Left lung (tissue), 10 donors: ENCODE data around the gene WLS. TPM values are rescaled to one million over a fixed set of nuclear protein-coding genes. Genes with fewer than 3 reads are reported as not detected.
A peak's percentile ranks its signal among the peaks of the same experiment; 100 is the strongest.

Experiments used
- ATAC-seq: fragments of 200-7000 bp; cut with Tn5 transposase; one replicate; pipeline ENCODE4 v1.9.1; 2020; ENCODE audit warnings: moderate library complexity
- DNase-seq, 4 donors: peaks; one replicate each; pipeline ENCODE4 v3.0.0-alpha.2; 2013 to 2020
- H3K27ac ChIP-seq, 2 donors: fragments of 200-600 bp; sonication (generic) in 1 of 2; one replicate each; pipeline versions ENCODE4 v1.5.0 to v1.8.0; 2020 to 2021
- H3K27me3 ChIP-seq, 2 donors: fragments of 200-600 bp; sonication (generic) in 1 of 2; one replicate each; pipeline versions ENCODE4 v1.5.0 to v1.8.0; 2020 to 2021
- H3K36me3 ChIP-seq, 2 donors: fragments of 200-600 bp; sonication (generic) in 1 of 2; one replicate each; pipeline versions ENCODE4 v1.5.0 to v1.8.0; 2020 to 2021
- H3K4me1 ChIP-seq, 2 donors: fragments of 200-600 bp; one replicate each; pipeline ENCODE4 v1.8.0; 2021
- H3K4me3 ChIP-seq, 2 donors: fragments of 200-600 bp; sonication (generic) in 1 of 2; one replicate each; pipeline versions ENCODE4 v1.5.0 to v1.8.0; 2020 to 2021; ENCODE audit warnings: mild to moderate bottlenecking in 1 of 2
- H3K9me3 ChIP-seq, 2 donors: fragments of 200-600 bp; sonication (generic) in 1 of 2; one replicate each; pipeline versions ENCODE4 v1.5.0 to v1.8.0; 2020 to 2021
- CTCF ChIP-seq, 2 donors: fragments of 200-600 bp; sonication (generic) in 1 of 2; IDR thresholded peaks; one replicate each; pipeline versions ENCODE4 v1.5.0 to v1.8.0; 2021; ENCODE audit warnings: antibody characterized with exemption in 2 of 2
- intact Hi-C, 2 donors: fragments of 100-400 bp; cut with DNase I; formaldehyde crosslinking; loops; one replicate each; pipeline versions ENCODE4 v1.11.2 to v1.14.2; 2022
- polyA plus RNA-seq, 6 donors: library from polyadenylated mRNA; unstranded; fragments of 120-200 nt; gene quantifications; one replicate each; pipeline ENCODE4 v1.2.1, GENCODE V29; 2013; ENCODE audit not compliant: insufficient read length in 6 of 6
- total RNA-seq, 2 donors: library from RNA; stranded (reverse); fragmentation: NEBNext Ultra II Directional; extraction: Animal tissue kit (Norgen Biotek cat#: 25700); gene quantifications; one replicate each; pipeline ENCODE4 v1.2.1, GENCODE V29; 2021
- donor health status: DM: no; HTN: yes; CAD: no.
- donor health status: DM: no; HTN: no; CAD: no.

Gene WLS
- total and polyA plus RNA-seq, 8 donors = 85.7 to 176 (median 137) TPM

GRCh38 chr1:68147534-68148171 lies 84.7 kb downstream of the WLS start:
- peaks cover 0 to 41% of the 10 kb centered on the region in 2 donors for H3K36me3 ChIP-seq
- no peak for ATAC-seq

GRCh38 chr1:68145418-68146126 lies 86.8 kb downstream of the WLS start:
- no peak for TF ChIP-seq CTCF (IDR thresholded peaks at IDR 0.05)
- H3K27me3 ChIP-seq = no peaks in the 10 kb centered on the region
- intact Hi-C loops = no loop called here
- peak in 1 of 4 donors; percentile 26 for DNase-seq
- H3K27ac ChIP-seq = peak overlapping the region in 1 of 2 donors; percentile 3
- H3K4me1 ChIP-seq = peaks cover 11 to 13% of the 10 kb centered on the region in 2 donors
- no peak overlapping the region for H3K4me3 ChIP-seq
- peak; percentile 37 for ATAC-seq
- no peaks in the 10 kb centered on the region for H3K9me3 ChIP-seq
- H3K36me3 ChIP-seq = peaks cover 0 to 27% of the 10 kb centered on the region in 2 donors

More at GRCh38 chr1:68147534-68148171, 84.7 kb downstream of the WLS start:
- Histone ChIP-seq H3K4me1 (peaks cover 0 to 7% of the 10 kb centered on the region in 2 donors), H3K9me3 (no peaks in the 10 kb centered on the region), H3K27ac (no peak overlapping the region), H3K4me3 (no peak overlapping the region), H3K27me3 (no peaks in the 10 kb centered on the region)
- intact Hi-C loops = no loop called here
- TF ChIP-seq CTCF (IDR thresholded peaks at IDR 0.05) = no peak
- no peak for DNase-seq

GRCh38 chr1:68144856-68145255 lies 87.5 kb downstream of the WLS start:
- Histone ChIP-seq H3K27ac (no peak overlapping the region), H3K9me3 (no peaks in the 10 kb centered on the region), H3K4me3 (no peak overlapping the region), H3K27me3 (no peaks in the 10 kb centered on the region), H3K4me1 (peaks cover 11 to 13% of the 10 kb centered on the region in 2 donors), H3K36me3 (peaks cover 0 to 24% of the 10 kb centered on the region in 2 donors)
- ATAC-seq = no peak
- intact Hi-C loops = no loop called here
- no peak for DNase-seq
- no peak for TF ChIP-seq CTCF (IDR thresholded peaks at IDR 0.05)

GRCh38 chr1:68143633-68144032 lies 88.7 kb downstream of the WLS start:
- H3K27me3 ChIP-seq = no peaks in the 10 kb centered on the region
- intact Hi-C loops = no loop called here
- no peaks in the 10 kb centered on the region for H3K9me3 ChIP-seq
- H3K36me3 ChIP-seq = peaks cover 0 to 11% of the 10 kb centered on the region in 2 donors
- no peak overlapping the region for H3K4me3 ChIP-seq
- no peak for DNase-seq
- ATAC-seq = no peak
- peaks cover 11 to 13% of the 10 kb centered on the region in 2 donors for H3K4me1 ChIP-seq
- no peak for TF ChIP-seq CTCF (IDR thresholded peaks at IDR 0.05)
- peak overlapping the region in 1 of 2 donors; percentile 3 for H3K27ac ChIP-seq

- Histone ChIP-seq H3K4me3 (no peak overlapping the region), H3K27ac (peak overlapping the region in 1 of 2 donors; percentile 16), H3K27me3 (no peaks in the 10 kb centered on the region), H3K36me3 (no peaks in the 10 kb centered on the region), H3K9me3 (no peaks in the 10 kb centered on the region), H3K4me1 (peaks cover 11 to 13% of the 10 kb centered on the region in 2 donors)
- TF ChIP-seq CTCF (IDR thresholded peaks at IDR 0.05) = no peak
- ATAC-seq = no peak
- intact Hi-C loops = no loop called here
- DNase-seq = no peak
Measured at GRCh38 chr1:68142461-68142860, 89.9 kb downstream of the WLS start.
